Aorta (tissue), 5 donors: Measurements from ENCODE around the gene SIX4. TPM values are rescaled to one million over a fixed set of nuclear protein-coding genes. Genes with fewer than 3 reads are reported as not detected.

Source experiments
- ATAC-seq: fragments of 200-7000 bp; cut with Tn5 transposase; one replicate; pipeline ENCODE4 v1.9.1; 2022; ENCODE audit warnings: moderate library complexity; ENCODE audit not compliant: low FRiP score
- DNase-seq, 2 donors: peaks; one replicate each; pipeline ENCODE4 v3.0.0-alpha.2; 2020
- H3K27ac ChIP-seq, 2 donors: one replicate each; pipeline ENCODE4 v1.5.1; 2013; ENCODE audit warnings: low read length in 2 of 2, mild to moderate bottlenecking in 2 of 2, moderate library complexity in 2 of 2, control low read depth in 1 of 2, inconsistent platforms in 1 of 2, low read depth in 1 of 2
- H3K27me3 ChIP-seq, 2 donors: one replicate each; pipeline ENCODE4 v1.6.1; 2013; ENCODE audit warnings: control low read depth in 1 of 2, low read length in 1 of 2, mild to moderate bottlenecking in 1 of 2, moderate library complexity in 1 of 2; ENCODE audit not compliant: insufficient read depth in 2 of 2, control insufficient read depth in 1 of 2
- H3K36me3 ChIP-seq, 2 donors: one replicate each; pipeline ENCODE4 v1.6.1; 2013; ENCODE audit warnings: control low read depth in 1 of 2, low read length in 1 of 2, mild to moderate bottlenecking in 1 of 2; ENCODE audit not compliant: insufficient read depth in 2 of 2, control insufficient read depth in 1 of 2
- H3K4me1 ChIP-seq, 2 donors: one replicate each; pipeline ENCODE4 v1.6.1; 2013; ENCODE audit warnings: low read length in 2 of 2, control low read depth in 1 of 2, mild to moderate bottlenecking in 1 of 2, moderate library complexity in 1 of 2; ENCODE audit not compliant: insufficient read depth in 2 of 2, control insufficient read depth in 1 of 2
- H3K4me3 ChIP-seq, 2 donors: one replicate each; pipeline ENCODE4 v1.5.1; 2013; ENCODE audit warnings: low read length in 2 of 2, control low read depth in 1 of 2, mild to moderate bottlenecking in 1 of 2
- H3K9me3 ChIP-seq: one replicate; pipeline ENCODE4 v1.6.1; 2013; ENCODE audit warnings: mild to moderate bottlenecking, low read length; ENCODE audit not compliant: control insufficient read depth
- WGBS, 2 donors: extraction: QIAGEN DNeasy Blood & Tissue Kit; methylation state at CpG; one replicate each; pipeline ENCODE4 v1.1.7; 2013; 5-methylcytosine and 5-hydroxymethylcytosine counted together
- intact Hi-C, 2 donors: fragments of 100-400 bp; cut with DNase I; formaldehyde crosslinking; loops; one replicate each; pipeline versions ENCODE4 v1.14.2 to v1.15.0; 2022
- polyA plus RNA-seq, 2 donors: library from polyadenylated mRNA; stranded (reverse); fragments of 200-250 nt; gene quantifications; one replicate each; pipeline ENCODE4 v1.2.3, GENCODE V29; 2013
- total RNA-seq, 2 donors: library from RNA; stranded (reverse); fragmentation: NEBNext Ultra II Directional; extraction: Animal tissue kit (Norgen Biotek cat#: 25700); gene quantifications; one replicate each; pipeline ENCODE4 v1.2.1, GENCODE V29; 2021
- donor health status: healthy with polysubstance abuse.
- donor health status: Bipolar disorder and iron deficiency.
- donor health status: DM: no; HTN: no; CAD: no.
- donor health status: DM: no; HTN: no; CAD: no.
- donor health status: DM: yes; HTN: yes; CAD: no.

The SIX4 gene
- total and polyA plus RNA-seq, 4 donors: 0.50 to 6.0 (median 1.9) TPM

- Histone ChIP-seq H3K27ac (no peak overlapping the region), H3K27me3 (no peaks in the 10 kb centered on the region), H3K4me1 (no peaks in the 10 kb centered on the region), H3K36me3 (no peaks in the 10 kb centered on the region), H3K4me3 (no peak overlapping the region), H3K9me3 (peaks cover 2% of the 10 kb centered on the region)
- intact Hi-C loops: no loop called here
- ATAC-seq (no peak), DNase-seq (no peak)
- WGBS, 2 donors: 87 to 94% methylated on average over 3 of the region's 3 CpGs
Observed at GRCh38 chr14:60680511-60680910, 43.6 kb downstream of the SIX4 start.

- 74 to 77% methylated on average over 4 of the region's 4 CpGs for WGBS, 2 donors
- no peak for DNase-seq
- intact Hi-C loops: no loop called here
Observed at GRCh38 chr14:60679566-60680258, 44.4 kb downstream of the SIX4 start.

DNA sequence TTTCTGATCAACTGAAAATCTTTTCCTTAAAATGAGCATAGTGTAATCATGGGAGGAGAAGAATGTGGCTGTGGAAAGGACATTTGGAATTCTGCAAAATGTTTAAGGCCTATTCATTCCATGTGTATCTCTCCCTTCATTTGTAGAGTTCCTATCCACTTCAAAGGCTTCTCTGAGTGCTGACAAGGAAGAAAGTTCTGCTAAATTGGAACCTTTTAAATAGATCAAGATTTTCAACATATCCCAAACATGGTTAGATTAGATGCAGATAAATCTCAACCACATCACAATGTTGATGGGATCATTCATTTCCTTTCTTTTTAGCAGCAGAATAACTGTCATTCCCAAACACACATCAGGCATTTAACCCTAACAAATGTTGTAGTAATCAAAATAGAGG is 46.5 kb downstream of the SIX4 start:
- Histone ChIP-seq H3K36me3 (no peaks in the 10 kb centered on the region), H3K27ac (no peak overlapping the region), H3K4me3 (no peak overlapping the region), H3K9me3 (peaks cover 2% of the 10 kb centered on the region), H3K27me3 (no peaks in the 10 kb centered on the region), H3K4me1 (no peaks in the 10 kb centered on the region)
- ATAC-seq (no peak), DNase-seq (no peak)
- intact Hi-C loops: no loop called here

More at GRCh38 chr14:60679566-60680258, 44.4 kb downstream of the SIX4 start:
- H3K4me3 ChIP-seq: no peak overlapping the region
- H3K36me3 ChIP-seq: no peaks in the 10 kb centered on the region
- ATAC-seq: no peak
- H3K9me3 ChIP-seq: peaks cover 2% of the 10 kb centered on the region
- H3K4me1 ChIP-seq: no peaks in the 10 kb centered on the region
- H3K27ac ChIP-seq: no peak overlapping the region
- no peaks in the 10 kb centered on the region for H3K27me3 ChIP-seq

- intact Hi-C loops: no loop called here
- Histone ChIP-seq H3K27ac (no peak overlapping the region), H3K9me3 (no peaks in the 10 kb centered on the region), H3K4me1 (no peaks in the 10 kb centered on the region), H3K4me3 (no peak overlapping the region), H3K27me3 (no peaks in the 10 kb centered on the region), H3K36me3 (no peaks in the 10 kb centered on the region)
- WGBS, 2 donors: 65 to 66% methylated on average over 3 of the region's 3 CpGs
- ATAC-seq: no peak
- DNase-seq: no peak
Observed at GRCh38 chr14:60670989-60671388, 53.2 kb downstream of the SIX4 start.

- Histone ChIP-seq H3K4me3 (no peak overlapping the region), H3K27ac (no peak overlapping the region), H3K4me1 (no peaks in the 10 kb centered on the region), H3K9me3 (no peaks in the 10 kb centered on the region), H3K36me3 (no peaks in the 10 kb centered on the region), H3K27me3 (no peaks in the 10 kb centered on the region)
- no peak for DNase-seq
- no peak for ATAC-seq
- intact Hi-C loops: no loop called here
- 84 to 86% methylated on average over 5 of the region's 5 CpGs for WGBS, 2 donors
Observed at GRCh38 chr14:60668431-60669112, 55.6 kb downstream of the SIX4 start.

DNA sequence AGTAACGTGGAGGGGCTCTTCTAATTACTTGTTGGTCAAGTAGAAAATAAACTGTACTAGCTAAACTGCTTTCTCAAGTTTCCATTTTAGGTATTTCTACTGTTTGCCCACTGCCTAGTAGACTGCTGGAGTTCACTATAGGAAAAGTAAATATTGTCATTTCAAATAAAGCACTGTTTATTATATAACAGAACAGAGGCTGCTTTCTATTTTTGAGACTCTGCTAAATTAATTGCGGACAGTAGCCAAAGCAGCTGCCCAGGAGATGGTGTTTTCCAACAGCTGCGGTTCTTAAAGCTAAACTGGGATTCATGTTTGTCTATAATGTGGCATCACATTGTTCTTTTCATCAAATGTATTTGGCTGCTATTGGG is 59.0 kb downstream of the SIX4 start:
- DNase-seq (no peak), ATAC-seq (no peak)
- no peaks in the 10 kb centered on the region for H3K9me3 ChIP-seq
- H3K36me3 ChIP-seq: no peaks in the 10 kb centered on the region
- WGBS, 2 donors: 42 to 45% methylated on average over 3 of the region's 3 CpGs
- H3K4me3 ChIP-seq: no peak overlapping the region
- H3K27ac ChIP-seq: no peak overlapping the region
- intact Hi-C loops: no loop called here
- no peaks in the 10 kb centered on the region for H3K4me1 ChIP-seq
- H3K27me3 ChIP-seq: no peaks in the 10 kb centered on the region

DNA sequence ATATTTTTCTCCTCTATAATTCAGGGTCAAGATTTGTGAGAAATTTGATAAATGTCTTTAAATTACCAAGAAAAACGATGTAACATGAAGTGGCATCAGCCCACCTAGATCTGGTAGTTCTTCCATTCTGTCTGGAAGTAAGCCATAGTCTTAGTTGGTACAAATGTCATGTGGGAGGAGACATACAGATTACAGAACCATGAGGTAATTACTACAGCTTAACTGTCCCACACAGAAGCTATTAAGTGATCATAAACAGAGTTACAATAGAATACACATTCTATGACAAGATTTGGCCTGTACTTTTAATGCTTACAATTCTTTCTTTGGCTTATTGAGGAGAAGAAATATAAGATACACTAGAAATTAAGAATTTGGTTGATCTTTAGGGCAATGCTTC is 61.2 kb downstream of the SIX4 start:
- H3K36me3 ChIP-seq: no peaks in the 10 kb centered on the region
- H3K27me3 ChIP-seq: no peaks in the 10 kb centered on the region
- H3K27ac ChIP-seq: no peak overlapping the region
- no peak overlapping the region for H3K4me3 ChIP-seq
- ATAC-seq (no peak), DNase-seq (no peak)
- intact Hi-C loops: no loop called here
- no peaks in the 10 kb centered on the region for H3K9me3 ChIP-seq
- WGBS, 2 donors: 80 to 81% methylated on average over 1 of the region's 1 CpG
- H3K4me1 ChIP-seq: no peaks in the 10 kb centered on the region

DNA sequence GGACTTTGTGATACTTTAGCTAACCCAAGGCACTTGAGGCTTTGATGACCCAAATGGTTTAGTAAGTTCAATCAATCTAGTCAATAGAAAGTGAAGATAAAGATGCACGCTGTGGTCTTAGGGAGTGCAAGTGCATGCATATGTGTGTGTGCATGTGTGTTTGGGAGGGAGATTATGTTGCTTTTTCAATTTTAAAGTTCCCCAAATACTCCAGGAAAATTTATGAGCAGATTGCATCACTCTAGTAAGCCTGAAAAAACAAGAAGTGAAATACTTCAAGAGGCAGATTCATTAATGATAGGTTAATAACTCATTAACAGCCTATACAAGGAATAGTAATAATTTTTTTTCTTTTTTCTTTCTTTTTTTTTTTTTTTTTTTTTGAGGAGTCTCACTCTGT is 62.4 kb downstream of the SIX4 start:
- H3K27ac ChIP-seq: no peak overlapping the region
- ATAC-seq (no peak), DNase-seq (no peak)
- no peaks in the 10 kb centered on the region for H3K36me3 ChIP-seq
- WGBS, 2 donors: 82 to 93% methylated on average over 1 of the region's 1 CpG
- H3K9me3 ChIP-seq: no peaks in the 10 kb centered on the region
- intact Hi-C loops: no loop called here
- no peak overlapping the region for H3K4me3 ChIP-seq
- H3K4me1 ChIP-seq: no peaks in the 10 kb centered on the region
- no peaks in the 10 kb centered on the region for H3K27me3 ChIP-seq
